Endothelial cell of hepatic sinusoid (primary cell): ENCODE measurements around the gene DCPS.
"Not testable (repeated sequence)": the region's sequence is repeated elsewhere in the genome, so short reads cannot be mapped to it uniquely, and the experiment has no call there.

Source experiments
- in situ Hi-C: cut with HindIII; loops from 2 replicates; pipeline ENCODE4 v1.10.0; 2017; ENCODE audit warnings: low sequenced_read_pairs

DCPS gene

GRCh38 chr11:126303623-126304456 lies at the start of gene DCPS:
Gene DCPS (plus strand): TSS chr11:126304060. CDS start chr11:126304081, 21 bp downstream.
- in situ Hi-C loops: no loop called here

- in situ Hi-C loops: no loop called here
Measured at GRCh38 chr11:126254819-126255218, 49.0 kb upstream of the DCPS start.

- in situ Hi-C loops: not testable (repeated sequence)
Measured at GRCh38 chr11:126255507-126255906, 48.4 kb upstream of the DCPS start.

- in situ Hi-C loops: no loop called here
Measured at GRCh38 chr11:126256216-126256615, 47.6 kb upstream of the DCPS start.

GRCh38 chr11:126257144-126257543 lies 46.7 kb upstream of the DCPS start:
- in situ Hi-C loops: no loop called here

GRCh38 chr11:126257764-126258163 lies 46.1 kb upstream of the DCPS start:
- in situ Hi-C loops: no loop called here

- in situ Hi-C loops: no loop called here
Measured at GRCh38 chr11:126262216-126262615, 41.6 kb upstream of the DCPS start.

GRCh38 chr11:126263489-126263888 lies 40.4 kb upstream of the DCPS start:
- in situ Hi-C loops: no loop called here

GRCh38 chr11:126265811-126266210 lies 38.0 kb upstream of the DCPS start:
- in situ Hi-C loops: no loop called here

GRCh38 chr11:126267650-126268049 lies 36.2 kb upstream of the DCPS start:
- in situ Hi-C loops: no loop called here

GRCh38 chr11:126268361-126268707 lies 35.5 kb upstream of the DCPS start:
- in situ Hi-C loops: no loop called here

- in situ Hi-C loops: no loop called here
Measured at GRCh38 chr11:126268708-126269579, 34.9 kb upstream of the DCPS start, which contains the start of the genes FOXRED1 and SRPRA. Gene FOXRED1 (plus strand): TSS chr11:126269154. CDS start chr11:126269207, 53 bp downstream. Gene SRPRA (minus strand): TSS chr11:126268895. CDS start chr11:126268804, 91 bp downstream.

- in situ Hi-C loops: no loop called here
Measured at GRCh38 chr11:126277322-126277721, 26.5 kb upstream of the DCPS start.

- in situ Hi-C loops: no loop called here
Measured at GRCh38 chr11:126277780-126278179, 26.1 kb upstream of the DCPS start.

- in situ Hi-C loops: no loop called here
Measured at GRCh38 chr11:126279191-126279590, 24.7 kb upstream of the DCPS start.

- in situ Hi-C loops: no loop called here
Measured at GRCh38 chr11:126280595-126280994, 23.3 kb upstream of the DCPS start.

- in situ Hi-C loops: no loop called here
Measured at GRCh38 chr11:126281245-126281644, 22.6 kb upstream of the DCPS start.

- in situ Hi-C loops: no loop called here
Measured at GRCh38 chr11:126281666-126282175, 22.1 kb upstream of the DCPS start.

GRCh38 chr11:126282361-126282735 lies 21.5 kb upstream of the DCPS start:
- in situ Hi-C loops: no loop called here

GRCh38 chr11:126282736-126283591 lies 20.9 kb upstream of the DCPS start, which contains the start of gene TIRAP:
Gene TIRAP (plus strand): TSS chr11:126283093. CDS start chr11:126290895, 7,802 bp downstream.
- in situ Hi-C loops: no loop called here
